Stimulated activated memory B cell treated with anti-CD40 and anti-IgM and Interleukin-4, amounts not matched to agents 10 μg/mL and 1 μg/mL and 100 μg/mL, for 72 hours (primary cell): ENCODE measurements around the gene SH3BP5.

Experiments
- ATAC-seq: fragments of 150-1000 bp; cut with Tn5 transposase; 2 replicates; pipeline ENCODE4 v1.10.0; 2021
- H3K27ac Mint-ChIP-seq: one replicate; pipeline ENCODE4 v1.8.0; 2022; ENCODE audit warnings: mild to moderate bottlenecking, mixed read lengths
- H3K27me3 Mint-ChIP-seq: one replicate; pipeline ENCODE4 v1.8.0; 2022; ENCODE audit warnings: mixed read lengths
- H3K36me3 Mint-ChIP-seq: one replicate; pipeline ENCODE4 v1.8.0; 2022; ENCODE audit warnings: mixed read lengths
- H3K4me1 Mint-ChIP-seq: one replicate; pipeline ENCODE4 v1.8.0; 2022; ENCODE audit warnings: mixed read lengths
- H3K4me3 Mint-ChIP-seq: one replicate; pipeline ENCODE4 v1.8.0; 2022; ENCODE audit warnings: mild to moderate bottlenecking, moderate library complexity, mixed read lengths
- H3K9me3 Mint-ChIP-seq: one replicate; pipeline ENCODE4 v1.8.0; 2022; ENCODE audit warnings: mixed read lengths

The SH3BP5 gene

DNA sequence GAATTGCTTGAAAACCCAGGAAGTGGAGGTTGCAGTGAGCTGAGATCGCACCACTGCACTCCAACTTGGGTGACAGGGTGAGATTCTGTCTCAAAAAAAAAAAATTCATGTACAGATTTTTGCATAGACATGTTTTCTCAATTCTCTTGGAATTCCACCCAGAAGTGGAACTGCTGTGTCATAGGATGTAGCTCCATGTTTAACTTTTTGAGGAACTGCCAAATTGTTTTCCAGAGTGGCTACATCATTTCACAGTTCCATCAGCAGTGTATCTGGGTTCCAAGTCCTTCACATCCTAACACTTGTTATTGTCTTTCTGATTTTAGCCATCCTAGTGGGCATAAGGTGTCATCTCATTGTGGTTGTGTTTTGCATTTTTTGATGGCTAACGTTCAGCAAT, 116.4 kb downstream of the SH3BP5 start:
- Mint-ChIP-seq H3K27ac (no peak overlapping the region), H3K9me3 (no peaks in the 10 kb centered on the region), H3K4me3 (no peak overlapping the region), H3K27me3 (no peaks in the 10 kb centered on the region), H3K4me1 (peaks cover 11% of the 10 kb centered on the region), H3K36me3 (peaks cover 66% of the 10 kb centered on the region)
- ATAC-seq: no peak

DNA sequence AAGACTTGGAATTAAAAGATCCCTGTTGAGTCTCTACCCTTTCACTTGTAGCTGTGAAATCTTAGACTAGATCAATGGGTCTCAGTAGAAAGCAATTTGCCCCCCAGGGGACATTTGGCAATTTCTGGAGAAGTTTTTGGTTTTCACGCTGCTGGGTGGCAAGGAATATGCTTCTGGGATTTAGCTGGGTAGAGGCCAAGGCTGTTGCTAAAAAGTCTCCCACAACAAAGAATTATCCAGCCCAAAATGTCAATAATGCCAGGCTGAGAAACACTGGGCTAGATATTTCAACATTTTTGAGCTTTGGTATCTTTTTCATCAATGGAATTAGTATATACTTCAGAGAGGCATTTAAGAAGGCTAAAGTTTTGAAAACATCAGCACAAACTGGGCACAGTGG, 117.6 kb downstream of the SH3BP5 start:
- peaks cover 57% of the 10 kb centered on the region for H3K36me3 Mint-ChIP-seq
- peaks cover 11% of the 10 kb centered on the region for H3K4me1 Mint-ChIP-seq
- H3K9me3 Mint-ChIP-seq: no peaks in the 10 kb centered on the region
- no peak overlapping the region for H3K4me3 Mint-ChIP-seq
- ATAC-seq: no peak
- no peaks in the 10 kb centered on the region for H3K27me3 Mint-ChIP-seq
- no peak overlapping the region for H3K27ac Mint-ChIP-seq

DNA sequence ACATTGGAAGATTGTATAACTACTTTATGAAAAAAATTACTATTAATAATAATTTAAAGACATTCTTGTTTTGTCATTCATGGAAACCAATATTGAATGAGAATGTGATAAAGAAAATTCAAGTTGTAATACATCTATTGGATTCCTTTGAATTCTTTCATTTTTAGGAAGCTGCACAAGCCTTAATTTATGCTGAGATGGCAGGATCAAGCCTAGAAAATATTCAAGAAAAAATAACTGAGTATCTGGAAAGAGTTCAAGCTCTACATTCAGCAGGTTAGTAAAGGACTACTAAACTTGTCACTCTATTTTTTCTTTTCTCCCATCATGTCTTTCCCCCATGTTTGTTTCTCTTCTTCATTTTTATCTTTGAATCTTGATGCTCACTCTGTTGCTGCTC, 120.4 kb downstream of the SH3BP5 start:
- ATAC-seq: no peak
- Mint-ChIP-seq H3K9me3 (no peaks in the 10 kb centered on the region), H3K36me3 (peaks cover 37% of the 10 kb centered on the region), H3K4me1 (peaks cover 28% of the 10 kb centered on the region), H3K27me3 (no peaks in the 10 kb centered on the region), H3K27ac (no peak overlapping the region), H3K4me3 (no peak overlapping the region)

DNA sequence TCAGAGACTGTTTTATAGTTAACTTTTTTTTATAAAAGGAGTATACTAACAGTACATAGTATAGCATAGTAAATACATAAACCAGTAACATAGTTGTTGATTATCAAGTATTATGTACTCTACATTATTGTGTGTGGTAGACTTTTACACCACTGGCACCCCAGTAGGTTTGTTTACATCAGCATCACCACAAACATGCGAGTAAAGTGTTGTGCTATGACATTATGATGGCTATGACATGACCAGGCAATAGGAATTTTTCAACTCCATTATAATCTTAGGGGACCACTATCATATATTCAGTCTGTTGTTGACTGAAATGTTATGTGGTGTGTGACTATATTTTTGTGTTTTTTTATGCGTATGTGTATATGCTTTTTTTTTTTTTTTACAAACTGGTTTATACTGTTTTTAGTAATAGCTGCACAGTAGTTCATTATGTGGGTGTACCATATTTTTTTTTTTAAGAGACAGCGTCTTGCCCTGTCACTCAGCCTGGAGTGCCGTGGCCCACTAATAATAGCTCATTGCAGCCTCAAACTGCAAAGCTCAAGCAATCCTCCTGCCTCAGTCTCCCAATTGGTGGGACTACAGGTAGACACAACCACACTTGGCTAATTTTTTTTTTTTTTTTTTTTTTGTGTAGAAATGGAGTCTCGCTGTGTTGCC, 124.4 kb downstream of the SH3BP5 start:
- peaks cover 9% of the 10 kb centered on the region for H3K36me3 Mint-ChIP-seq
- no peak overlapping the region for H3K27ac Mint-ChIP-seq
- ATAC-seq: no peak
- H3K4me3 Mint-ChIP-seq: peak overlapping the region; percentile 33
- no peaks in the 10 kb centered on the region for H3K9me3 Mint-ChIP-seq
- H3K27me3 Mint-ChIP-seq: no peaks in the 10 kb centered on the region
- peaks cover 33% of the 10 kb centered on the region for H3K4me1 Mint-ChIP-seq

DNA sequence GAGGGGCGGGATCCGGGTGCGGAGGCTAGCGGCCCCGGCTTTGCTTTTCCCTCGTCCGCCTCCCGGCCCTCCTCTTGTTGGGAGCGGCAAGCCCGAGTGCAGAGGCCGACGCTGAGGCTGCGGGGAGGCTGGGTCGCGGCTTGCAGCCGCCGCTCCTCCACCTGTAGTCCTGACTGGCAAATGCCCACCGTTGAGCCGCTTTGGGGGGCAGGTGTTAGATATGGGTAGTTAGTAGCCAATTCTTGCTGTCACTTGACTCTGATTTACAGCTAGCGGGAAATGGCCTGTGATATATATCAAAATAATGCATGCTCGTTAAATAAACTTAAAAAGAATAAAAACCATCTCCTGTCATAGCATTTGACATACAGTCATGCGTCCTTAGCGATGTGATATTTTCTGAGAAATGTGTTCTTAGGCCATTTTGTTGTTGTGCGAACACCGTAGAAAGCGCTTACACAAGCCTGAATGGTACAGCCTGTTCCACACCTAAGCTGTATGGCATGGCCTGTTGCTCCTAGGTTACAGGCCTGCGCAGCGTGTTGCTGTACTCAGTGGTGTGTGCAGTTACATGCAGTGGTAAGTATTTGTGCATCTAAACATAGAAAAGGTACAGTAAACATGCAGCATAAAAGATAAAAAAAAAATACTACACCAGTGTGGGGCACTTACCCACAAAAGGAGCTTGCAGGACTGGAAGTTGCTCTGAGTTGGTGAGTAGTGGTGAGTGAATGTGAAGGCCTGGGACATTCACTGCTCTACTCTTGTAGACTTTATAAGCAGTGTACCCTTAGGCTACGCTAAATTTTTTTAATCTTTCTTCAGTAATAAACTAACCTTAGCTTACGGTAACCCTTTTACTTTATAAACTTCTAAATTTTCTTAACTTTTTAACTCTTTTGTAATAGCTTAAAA, 125.5 kb downstream of the SH3BP5 start:
- Mint-ChIP-seq H3K4me1 (peaks cover 33% of the 10 kb centered on the region), H3K27ac (peak overlapping the region; percentile 89), H3K36me3 (peaks cover under 1% of the 10 kb centered on the region), H3K9me3 (no peaks in the 10 kb centered on the region), H3K4me3 (peak overlapping the region; percentile 95), H3K27me3 (no peaks in the 10 kb centered on the region)
- no peak for ATAC-seq

DNA sequence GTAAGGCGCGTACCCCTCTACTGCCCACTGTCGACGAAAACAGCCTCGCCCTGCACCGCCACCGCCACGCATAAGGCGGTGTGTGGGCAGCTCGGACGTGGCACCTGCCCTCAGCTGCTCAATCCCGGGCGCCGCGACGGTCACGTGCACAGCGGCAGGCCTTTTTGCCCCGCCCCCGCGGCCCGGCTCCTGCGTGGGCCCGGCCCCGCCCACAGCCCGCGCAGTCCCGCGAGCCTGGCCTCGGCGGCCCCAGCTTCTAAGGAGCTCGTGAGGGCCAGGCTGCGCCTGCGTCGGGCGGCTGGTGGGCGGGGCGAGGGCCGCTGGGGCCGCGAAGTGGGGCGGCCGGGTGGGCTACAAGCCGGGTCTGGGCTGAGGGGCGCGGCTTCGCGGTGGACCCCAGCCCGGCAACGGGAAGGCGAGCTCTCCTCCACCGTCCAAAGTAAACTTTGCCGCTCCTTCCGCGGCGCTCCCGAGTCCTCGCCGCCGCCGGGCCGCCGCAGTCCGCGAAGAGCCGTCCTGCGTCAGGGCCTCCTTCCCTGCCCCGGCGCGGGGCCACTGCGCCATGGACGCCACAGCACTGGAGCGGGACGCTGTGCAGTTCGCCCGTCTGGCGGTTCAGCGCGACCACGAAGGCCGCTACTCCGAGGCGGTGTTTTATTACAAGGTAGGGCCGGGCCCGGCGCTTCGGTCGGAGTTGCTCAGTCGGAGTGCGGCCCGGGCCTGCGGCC, 126.3 kb downstream of the SH3BP5 start, which contains the start of gene CAPN7:
Gene CAPN7, plus strand, starts transcription at position 313 of the 728 bp plus-strand sequence. Its CDS starts 250 bp downstream, at position 563.
- peak; percentile 97 for ATAC-seq

DNA sequence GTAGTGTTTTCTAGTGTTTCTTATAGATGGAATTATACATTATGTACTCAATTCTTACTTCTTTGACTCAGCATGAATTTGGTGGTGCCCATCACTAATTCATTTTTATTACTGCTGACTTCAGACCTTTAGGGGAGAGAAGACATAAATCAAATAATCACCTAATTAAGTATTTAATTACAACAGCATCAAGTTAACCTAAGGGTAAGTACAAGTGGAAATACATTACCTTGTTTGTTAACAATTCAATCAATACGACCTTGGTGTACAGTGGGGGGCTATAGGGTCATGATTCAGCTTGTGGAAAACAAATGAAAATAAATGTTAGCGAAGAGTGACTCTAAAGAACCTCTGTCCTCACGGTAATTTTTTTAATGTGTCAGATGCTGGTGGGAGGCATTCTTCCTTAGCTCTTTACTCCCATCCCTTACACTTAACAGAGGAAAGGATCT, 126.9 kb downstream of the SH3BP5 start:
- H3K36me3 Mint-ChIP-seq: no peaks in the 10 kb centered on the region
- peak overlapping the region; percentile 95 for H3K4me3 Mint-ChIP-seq
- no peaks in the 10 kb centered on the region for H3K9me3 Mint-ChIP-seq
- peaks cover 33% of the 10 kb centered on the region for H3K4me1 Mint-ChIP-seq
- ATAC-seq: no peak
- H3K27ac Mint-ChIP-seq: peak overlapping the region; percentile 89
- H3K27me3 Mint-ChIP-seq: no peaks in the 10 kb centered on the region

More for the DNA sequence above, 126.3 kb downstream of the SH3BP5 start, which contains the start of gene CAPN7:
- Mint-ChIP-seq H3K4me3 (peak within 1 kb of the TSS; percentile 95), H3K27me3 (no peaks in the 10 kb centered on the region), H3K36me3 (no peaks in the 10 kb centered on the region), H3K9me3 (no peaks in the 10 kb centered on the region), H3K4me1 (peaks cover 33% of the 10 kb centered on the region), H3K27ac (peak within 1 kb of the TSS; percentile 89)
